ENCODE results near the gene YARS1.
A peak's percentile ranks its signal among the peaks of the same experiment; 100 is the strongest.
"Not testable (repeated sequence)": the region's sequence is repeated elsewhere in the genome, so short reads cannot be mapped to it uniquely, and the experiment has no call there.

The YARS1 gene

GRCh38 chr1:32817815-32818786, 943 bp upstream of the YARS1 start:
- DNase-seq (ENCODE audit: low spot score) (peak; percentile 74), FAIRE-seq (no peak)

GRCh38 chr1:32816676-32817158, 441 bp downstream of the YARS1 start:
- FAIRE-seq, result no peak
- no peak for DNase-seq (ENCODE audit: low spot score)

- no peak for FAIRE-seq
- peak; percentile 14 for DNase-seq (ENCODE audit: low spot score)
Measured at GRCh38 chr1:32813941-32814739, 3.0 kb downstream of the YARS1 start.

- FAIRE-seq (no peak), DNase-seq (ENCODE audit: low spot score) (no peak)
Measured at GRCh38 chr1:32811917-32812316, 5.2 kb downstream of the YARS1 start.

GRCh38 chr1:32811265-32811664, 5.9 kb downstream of the YARS1 start:
- FAIRE-seq (no peak), DNase-seq (ENCODE audit: low spot score) (no peak)

- FAIRE-seq, result no peak
- no peak for DNase-seq (ENCODE audit: low spot score)
Measured at GRCh38 chr1:32810358-32810757, 6.8 kb downstream of the YARS1 start.

- no peak for DNase-seq (ENCODE audit: low spot score)
Measured at GRCh38 chr1:32808580-32808979, 8.6 kb downstream of the YARS1 start.

GRCh38 chr1:32806910-32807523, 10.1 kb downstream of the YARS1 start:
- no peak for FAIRE-seq

More at GRCh38 chr1:32808580-32808979, 8.6 kb downstream of the YARS1 start:
- no peak for FAIRE-seq

GRCh38 chr1:32806290-32806689, 10.9 kb downstream of the YARS1 start:
- FAIRE-seq, result no peak
- no peak for DNase-seq (ENCODE audit: low spot score)

More at GRCh38 chr1:32806910-32807523, 10.1 kb downstream of the YARS1 start:
- no peak for DNase-seq (ENCODE audit: low spot score)

GRCh38 chr1:32804460-32804859, 12.7 kb downstream of the YARS1 start:
- not testable (repeated sequence) for DNase-seq (ENCODE audit: low spot score); FAIRE-seq

- DNase-seq (ENCODE audit: low spot score) (peak; percentile 62), FAIRE-seq (peak; percentile 75)
Measured at GRCh38 chr1:32801096-32801715, 16.0 kb downstream of the YARS1 start.

GRCh38 chr1:32798679-32799416, 18.3 kb downstream of the YARS1 start:
- DNase-seq (ENCODE audit: low spot score) (no peak), FAIRE-seq (no peak)

- DNase-seq (ENCODE audit: low spot score) (no peak), FAIRE-seq (no peak)
Measured at GRCh38 chr1:32798191-32798590, 19.0 kb downstream of the YARS1 start.

GRCh38 chr1:32797456-32797855, 19.7 kb downstream of the YARS1 start:
- DNase-seq (ENCODE audit: low spot score) (no peak), FAIRE-seq (no peak)

GRCh38 chr1:32795763-32796162, 21.4 kb downstream of the YARS1 start:
- not testable (repeated sequence) for FAIRE-seq
- peak; percentile 38 for DNase-seq (ENCODE audit: low spot score)

- DNase-seq (ENCODE audit: low spot score) (no peak), FAIRE-seq (no peak)
Measured at GRCh38 chr1:32791881-32792280, 25.3 kb downstream of the YARS1 start.

GRCh38 chr1:32789356-32789755, 27.8 kb downstream of the YARS1 start:
- FAIRE-seq (peak; percentile 97), DNase-seq (ENCODE audit: low spot score) (peak; percentile 86)

GRCh38 chr1:32786856-32787255, 30.3 kb downstream of the YARS1 start:
- no peak for FAIRE-seq

GRCh38 chr1:32784817-32785216, 32.3 kb downstream of the YARS1 start:
- DNase-seq (ENCODE audit: low spot score) (no peak), FAIRE-seq (no peak)

More at GRCh38 chr1:32786856-32787255, 30.3 kb downstream of the YARS1 start:
- DNase-seq (ENCODE audit: low spot score), result no peak

- FAIRE-seq (no peak), DNase-seq (ENCODE audit: low spot score) (no peak)
Measured at GRCh38 chr1:32783851-32784250, 33.3 kb downstream of the YARS1 start.
